ENCODE data around the gene POLR2B.
"Not testable (repeated sequence)": the region's sequence is repeated elsewhere in the genome, so short reads cannot be mapped to it uniquely, and the experiment has no call there.

POLR2B gene

DNA sequence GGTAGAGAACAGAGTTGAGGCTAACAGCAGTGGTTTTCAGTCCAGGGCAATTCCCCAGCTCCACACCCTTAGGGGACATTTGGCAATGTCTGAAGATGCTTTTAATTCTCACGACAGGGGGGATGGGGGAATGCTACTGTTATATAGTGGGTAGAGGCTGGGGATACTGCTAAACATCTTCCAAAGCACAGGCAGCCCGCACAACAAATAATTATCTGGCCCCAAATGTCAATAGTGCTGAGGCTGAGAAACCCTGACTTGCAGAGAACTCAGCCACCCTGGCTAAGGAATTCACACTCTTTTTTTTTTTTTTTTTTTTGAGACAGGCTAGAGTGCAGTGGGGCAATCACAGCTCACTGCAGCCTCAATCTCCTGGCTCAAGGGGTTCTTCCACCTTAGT is 60.6 kb downstream of the POLR2B start:
- H3K27ac ChIP-seq (ENCODE audit: low read depth, low read length) = no peak overlapping the region
- H3K36me3 ChIP-seq (ENCODE audit: control insufficient read depth, insufficient read depth, low read length) = no peaks in the 10 kb centered on the region
- H3K9me3 ChIP-seq (ENCODE audit: control insufficient read depth, insufficient read depth, low read depth, low read length) = no peaks in the 10 kb centered on the region
- no peaks in the 10 kb centered on the region for H3K27me3 ChIP-seq (ENCODE audit: control insufficient read depth, insufficient read depth, low read length)
- H3K4me3 ChIP-seq (ENCODE audit: low read depth, low read length) = no peak overlapping the region
- peaks cover 15% of the 10 kb centered on the region for H3K4me1 ChIP-seq (ENCODE audit: control insufficient read depth, insufficient read depth, low read length)
- no peak overlapping the region for H3K9ac ChIP-seq (ENCODE audit: low read length)

DNA sequence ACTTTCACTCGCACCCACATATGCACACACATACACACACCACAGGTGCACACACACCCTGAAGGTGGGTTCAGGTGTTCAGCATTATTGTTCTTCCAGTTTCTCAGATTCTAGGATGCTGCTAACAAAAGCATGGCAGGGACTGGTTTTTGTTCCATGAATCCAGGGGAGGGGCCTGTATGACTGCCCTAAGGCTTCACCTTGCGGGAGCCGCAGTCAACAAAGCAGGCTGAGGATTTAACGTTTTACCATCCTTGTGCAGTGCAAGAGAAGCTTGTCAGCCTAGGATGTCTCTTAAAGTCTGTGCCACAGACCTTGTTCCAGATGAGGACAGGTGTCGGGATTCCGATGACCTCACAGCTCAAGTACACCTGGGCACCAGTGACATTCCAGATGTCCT is 61.8 kb downstream of the POLR2B start:
- H3K27ac ChIP-seq (ENCODE audit: low read depth, low read length) = no peak overlapping the region

DNA sequence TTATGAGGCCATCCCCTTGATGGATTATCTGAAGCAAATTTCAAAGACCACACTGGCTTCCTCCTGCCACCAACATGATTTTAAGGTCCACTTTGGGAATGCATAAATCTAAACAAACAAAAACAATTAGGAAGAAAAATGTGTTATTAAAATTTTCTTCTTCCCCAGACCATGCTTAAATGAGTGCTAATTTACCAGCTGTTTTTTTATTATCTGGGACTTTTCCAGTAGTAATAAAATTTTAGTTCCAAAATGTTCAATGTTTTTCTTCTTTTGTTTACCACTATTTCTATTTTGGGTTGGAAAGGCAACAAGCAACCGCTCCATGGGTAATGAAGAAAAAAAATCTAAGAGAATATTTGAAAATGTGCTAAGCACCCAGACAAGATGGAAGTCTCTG is 62.3 kb downstream of the POLR2B start:
- Histone ChIP-seq H3K27ac (ENCODE audit: low read depth, low read length) (no peak overlapping the region), H3K36me3 (ENCODE audit: control insufficient read depth, insufficient read depth, low read length) (no peaks in the 10 kb centered on the region), H3K9ac (ENCODE audit: low read length) (no peak overlapping the region), H3K4me3 (ENCODE audit: low read depth, low read length) (no peak overlapping the region), H3K27me3 (ENCODE audit: control insufficient read depth, insufficient read depth, low read length) (no peaks in the 10 kb centered on the region), H3K9me3 (ENCODE audit: control insufficient read depth, insufficient read depth, low read depth, low read length) (no peaks in the 10 kb centered on the region), H3K4me1 (ENCODE audit: control insufficient read depth, insufficient read depth, low read length) (peaks cover 15% of the 10 kb centered on the region)

More for the DNA sequence above, 61.8 kb downstream of the POLR2B start:
- Histone ChIP-seq H3K9me3 (ENCODE audit: control insufficient read depth, insufficient read depth, low read depth, low read length) (no peaks in the 10 kb centered on the region), H3K4me1 (ENCODE audit: control insufficient read depth, insufficient read depth, low read length) (peaks cover 15% of the 10 kb centered on the region), H3K27me3 (ENCODE audit: control insufficient read depth, insufficient read depth, low read length) (no peaks in the 10 kb centered on the region), H3K9ac (ENCODE audit: low read length) (no peak overlapping the region), H3K4me3 (ENCODE audit: low read depth, low read length) (no peak overlapping the region), H3K36me3 (ENCODE audit: control insufficient read depth, insufficient read depth, low read length) (no peaks in the 10 kb centered on the region)

DNA sequence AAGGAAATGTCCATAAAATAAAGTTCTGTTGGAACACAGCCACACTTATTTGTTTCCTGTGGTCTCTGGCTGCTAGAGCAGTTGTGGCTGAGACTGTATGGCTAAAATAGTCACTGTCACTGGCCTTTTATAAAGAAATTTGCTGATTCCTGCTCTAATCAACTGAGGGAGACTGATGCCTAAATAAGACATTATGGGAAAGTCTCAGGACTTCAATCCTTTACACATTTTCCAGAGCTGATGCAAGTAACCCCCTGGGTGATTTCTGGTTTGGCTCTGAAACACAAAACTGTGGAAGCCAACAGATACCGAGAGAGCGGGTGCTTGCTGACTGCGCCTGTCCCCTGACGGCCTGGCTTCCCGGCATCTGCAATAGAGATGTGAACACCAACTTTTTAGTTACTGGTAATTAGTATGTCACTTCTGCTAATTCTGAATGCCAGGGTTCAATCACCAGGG is 64.0 kb downstream of the POLR2B start:
- no peaks in the 10 kb centered on the region for H3K36me3 ChIP-seq (ENCODE audit: control insufficient read depth, insufficient read depth, low read length)
- H3K27me3 ChIP-seq (ENCODE audit: control insufficient read depth, insufficient read depth, low read length) = no peaks in the 10 kb centered on the region
- H3K9me3 ChIP-seq (ENCODE audit: control insufficient read depth, insufficient read depth, low read depth, low read length) = peaks cover 8% of the 10 kb centered on the region
- no peak overlapping the region for H3K27ac ChIP-seq (ENCODE audit: low read depth, low read length)
- peaks cover 15% of the 10 kb centered on the region for H3K4me1 ChIP-seq (ENCODE audit: control insufficient read depth, insufficient read depth, low read length)
- H3K4me3 ChIP-seq (ENCODE audit: low read depth, low read length) = no peak overlapping the region
- no peak overlapping the region for H3K9ac ChIP-seq (ENCODE audit: low read length)

- no peak overlapping the region for H3K9ac ChIP-seq (ENCODE audit: low read length)
- no peak overlapping the region for H3K4me3 ChIP-seq (ENCODE audit: low read depth, low read length)
- H3K36me3 ChIP-seq (ENCODE audit: control insufficient read depth, insufficient read depth, low read length) = no peaks in the 10 kb centered on the region
- H3K9me3 ChIP-seq (ENCODE audit: control insufficient read depth, insufficient read depth, low read depth, low read length) = peaks cover 8% of the 10 kb centered on the region
- H3K27me3 ChIP-seq (ENCODE audit: control insufficient read depth, insufficient read depth, low read length) = no peaks in the 10 kb centered on the region
- H3K27ac ChIP-seq (ENCODE audit: low read depth, low read length) = no peak overlapping the region
- H3K4me1 ChIP-seq (ENCODE audit: control insufficient read depth, insufficient read depth, low read length) = peaks cover 13% of the 10 kb centered on the region; the same call in 1 of the 2 replicates
Observed at GRCh38 chr4:57043347-57044251, 64.9 kb downstream of the POLR2B start.

GRCh38 chr4:57044279-57044678 is 65.6 kb downstream of the POLR2B start:
- Histone ChIP-seq H3K4me1 (ENCODE audit: control insufficient read depth, insufficient read depth, low read length) (peaks cover 10% of the 10 kb centered on the region; the same call in 1 of the 2 replicates), H3K27me3 (ENCODE audit: control insufficient read depth, insufficient read depth, low read length) (no peaks in the 10 kb centered on the region), H3K27ac (ENCODE audit: low read depth, low read length) (no peak overlapping the region), H3K9ac (ENCODE audit: low read length) (no peak overlapping the region), H3K36me3 (ENCODE audit: control insufficient read depth, insufficient read depth, low read length) (no peaks in the 10 kb centered on the region), H3K9me3 (ENCODE audit: control insufficient read depth, insufficient read depth, low read depth, low read length) (peaks cover 8% of the 10 kb centered on the region), H3K4me3 (ENCODE audit: low read depth, low read length) (no peak overlapping the region)

- Histone ChIP-seq H3K9me3 (ENCODE audit: control insufficient read depth, insufficient read depth, low read depth, low read length) (peaks cover 8% of the 10 kb centered on the region), H3K4me3 (ENCODE audit: low read depth, low read length) (no peak overlapping the region), H3K27ac (ENCODE audit: low read depth, low read length) (no peak overlapping the region), H3K36me3 (ENCODE audit: control insufficient read depth, insufficient read depth, low read length) (no peaks in the 10 kb centered on the region), H3K4me1 (ENCODE audit: control insufficient read depth, insufficient read depth, low read length) (peaks cover 7% of the 10 kb centered on the region; the same call in 1 of the 2 replicates), H3K9ac (ENCODE audit: low read length) (no peak overlapping the region), H3K27me3 (ENCODE audit: control insufficient read depth, insufficient read depth, low read length) (no peaks in the 10 kb centered on the region)
Observed at GRCh38 chr4:57044996-57045395, 66.3 kb downstream of the POLR2B start.

- H3K4me3 ChIP-seq (ENCODE audit: low read depth, low read length); H3K4me1 ChIP-seq (ENCODE audit: control insufficient read depth, insufficient read depth, low read length); H3K36me3 ChIP-seq (ENCODE audit: control insufficient read depth, insufficient read depth, low read length); H3K27ac ChIP-seq (ENCODE audit: low read depth, low read length); H3K9me3 ChIP-seq (ENCODE audit: control insufficient read depth, insufficient read depth, low read depth, low read length); H3K9ac ChIP-seq (ENCODE audit: low read length); H3K27me3 ChIP-seq (ENCODE audit: control insufficient read depth, insufficient read depth, low read length): not testable (repeated sequence)
Observed at GRCh38 chr4:57047046-57047445, 68.3 kb downstream of the POLR2B start.

DNA sequence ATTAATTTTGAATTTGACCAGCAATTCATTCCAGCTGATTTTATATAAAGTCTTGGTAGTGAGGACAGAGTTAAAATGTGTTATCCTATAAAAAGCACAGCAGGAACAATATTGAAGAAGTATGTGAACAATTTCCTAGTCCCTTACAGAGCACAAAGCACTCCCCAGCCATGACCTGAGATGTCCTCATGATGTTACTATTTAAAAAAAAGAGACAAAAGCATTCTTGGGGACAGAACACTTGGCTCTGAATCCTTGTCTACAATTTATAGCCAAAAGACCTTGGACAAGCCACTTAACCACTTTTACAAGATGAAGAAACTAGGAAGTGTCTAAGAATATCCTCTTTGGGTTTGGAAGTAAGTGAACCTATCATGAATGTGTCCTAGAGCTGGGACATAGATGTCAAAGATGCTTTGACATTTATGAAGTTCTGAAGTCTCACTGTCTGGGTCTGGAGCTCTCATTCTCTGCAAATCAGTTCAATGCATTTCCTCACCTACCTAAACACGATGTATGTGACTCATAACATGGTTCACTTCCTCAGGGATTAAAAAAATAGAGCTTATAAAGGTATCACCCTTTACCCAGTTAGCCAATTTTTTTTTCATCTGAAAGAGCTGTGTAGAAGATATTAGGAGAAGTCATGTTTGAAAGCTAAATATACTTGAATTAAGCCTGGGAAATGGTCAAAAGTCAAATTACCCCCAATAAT is 70.1 kb downstream of the POLR2B start:
- no peaks in the 10 kb centered on the region for H3K4me1 ChIP-seq (ENCODE audit: control insufficient read depth, insufficient read depth, low read length)
- no peaks in the 10 kb centered on the region for H3K36me3 ChIP-seq (ENCODE audit: control insufficient read depth, insufficient read depth, low read length)
- H3K27ac ChIP-seq (ENCODE audit: low read depth, low read length) = no peak overlapping the region
- peaks cover 8% of the 10 kb centered on the region for H3K9me3 ChIP-seq (ENCODE audit: control insufficient read depth, insufficient read depth, low read depth, low read length)
- H3K9ac ChIP-seq (ENCODE audit: low read length) = no peak overlapping the region
- no peak overlapping the region for H3K4me3 ChIP-seq (ENCODE audit: low read depth, low read length)
- H3K27me3 ChIP-seq (ENCODE audit: control insufficient read depth, insufficient read depth, low read length) = no peaks in the 10 kb centered on the region

DNA sequence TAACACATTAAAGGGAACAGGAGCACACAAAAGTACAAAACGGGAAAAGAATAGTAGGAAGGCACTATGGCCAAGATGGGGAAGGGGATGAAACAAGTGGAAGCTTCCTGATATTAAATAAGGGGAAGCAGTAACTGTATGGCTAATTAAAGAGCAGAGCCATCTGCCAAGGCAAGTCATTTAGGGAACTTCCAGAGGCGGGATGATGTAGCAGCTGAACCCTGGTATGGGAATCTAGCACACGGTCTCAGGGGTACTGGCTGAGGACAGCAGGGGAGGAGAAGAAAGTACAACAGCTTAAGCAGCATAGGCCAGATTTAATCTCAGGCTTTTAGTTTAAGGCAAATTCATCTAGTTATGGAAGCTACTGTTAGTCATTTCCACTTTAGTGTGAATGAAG is 72.4 kb downstream of the POLR2B start:
- Histone ChIP-seq H3K27me3 (ENCODE audit: control insufficient read depth, insufficient read depth, low read length) (no peaks in the 10 kb centered on the region), H3K36me3 (ENCODE audit: control insufficient read depth, insufficient read depth, low read length) (no peaks in the 10 kb centered on the region), H3K4me1 (ENCODE audit: control insufficient read depth, insufficient read depth, low read length) (peaks cover 2% of the 10 kb centered on the region; the same call in 1 of the 2 replicates), H3K4me3 (ENCODE audit: low read depth, low read length) (no peak overlapping the region), H3K9ac (ENCODE audit: low read length) (no peak overlapping the region), H3K27ac (ENCODE audit: low read depth, low read length) (no peak overlapping the region), H3K9me3 (ENCODE audit: control insufficient read depth, insufficient read depth, low read depth, low read length) (peaks cover 8% of the 10 kb centered on the region)

- no peaks in the 10 kb centered on the region for H3K27me3 ChIP-seq (ENCODE audit: control insufficient read depth, insufficient read depth, low read length)
- no peak overlapping the region for H3K9ac ChIP-seq (ENCODE audit: low read length)
- H3K27ac ChIP-seq (ENCODE audit: low read depth, low read length) = no peak overlapping the region
- no peaks in the 10 kb centered on the region for H3K36me3 ChIP-seq (ENCODE audit: control insufficient read depth, insufficient read depth, low read length)
- H3K4me1 ChIP-seq (ENCODE audit: control insufficient read depth, insufficient read depth, low read length) = peaks cover 6% of the 10 kb centered on the region; the same call in 1 of the 2 replicates
- H3K4me3 ChIP-seq (ENCODE audit: low read depth, low read length) = no peak overlapping the region
- H3K9me3 ChIP-seq (ENCODE audit: control insufficient read depth, insufficient read depth, low read depth, low read length) = peaks cover 7% of the 10 kb centered on the region
Observed at GRCh38 chr4:57051524-57051923, 72.8 kb downstream of the POLR2B start.

All from HUES6 (cell line).